Activated CD8-positive, alpha-beta memory T cell treated with anti-CD3 and anti-CD28 coated beads for 48 hours (primary cell): ENCODE measurements around the gene ERP29.
"Not testable (repeated sequence)": the region's sequence is repeated elsewhere in the genome, so short reads cannot be mapped to it uniquely, and the experiment has no call there.

ENCODE experiments used
- DNase-seq, 3 experiments: peaks; one replicate each; pipeline ENCODE4 v3.0.0-alpha.2; 2020; ENCODE audit warnings: low read depth in 2 of 3, low spot score in 2 of 3

Gene ERP29

GRCh38 chr12:112035219-112035785 is 22.1 kb downstream of the ERP29 start:
- DNase-seq, result no peak

GRCh38 chr12:112036614-112037013 is 23.4 kb downstream of the ERP29 start:
- DNase-seq, result not testable (repeated sequence)

- no peak for DNase-seq
Measured at GRCh38 chr12:112046003-112046402, 32.8 kb downstream of the ERP29 start.

- DNase-seq, result no peak
Measured at GRCh38 chr12:112049351-112049750, 36.1 kb downstream of the ERP29 start.

- no peak for DNase-seq
Measured at GRCh38 chr12:112061137-112061536, 47.9 kb downstream of the ERP29 start.

- no peak for DNase-seq
Measured at GRCh38 chr12:112063273-112063672, 50.0 kb downstream of the ERP29 start.

- no peak for DNase-seq
Measured at GRCh38 chr12:112066566-112066965, 53.3 kb downstream of the ERP29 start.
